Activated CD8-positive, alpha-beta T cell treated with anti-CD3 and anti-CD28 coated beads for 36 hours (primary cell): ENCODE measurements around the gene KCNJ4. TPM values are rescaled to one million over a fixed set of nuclear protein-coding genes. Genes with fewer than 3 reads are reported as not detected.
"Not testable (repeated sequence)": the region's sequence is repeated elsewhere in the genome, so short reads cannot be mapped to it uniquely, and the experiment has no call there.

Experiments
- ATAC-seq: fragments of 200-7000 bp; cut with Tn5 transposase; one replicate; pipeline ENCODE4 v1.10.0; 2021; ENCODE audit warnings: mild to moderate bottlenecking, moderate library complexity
- CTCF ChIA-PET: fragments of 350-600 bp; sonication (Branson Sonifier 250); formaldehyde crosslinking; loops from one replicate; lab custom pipeline; 2021; ENCODE audit warnings: antibody characterized with exemption; lab: Charles Lee
- POLR2A ChIA-PET: fragments of 350-600 bp; sonication (Branson Sonifier 250); formaldehyde crosslinking; loops from one replicate; lab custom pipeline; 2021; ENCODE audit warnings: antibody characterized with exemption; lab: Charles Lee
- DNase-seq: peaks from one replicate; pipeline ENCODE4 v3.0.0-alpha.2; 2020
- H3K27ac Mint-ChIP-seq: one replicate; pipeline ENCODE4 v1.8.0; 2021; ENCODE audit warnings: mild to moderate bottlenecking, mixed read lengths
- H3K27me3 Mint-ChIP-seq: one replicate; pipeline ENCODE4 v1.8.0; 2021; ENCODE audit warnings: mixed read lengths
- H3K36me3 Mint-ChIP-seq: one replicate; pipeline ENCODE4 v1.8.0; 2021; ENCODE audit warnings: low read depth, mixed read lengths
- H3K4me1 Mint-ChIP-seq: one replicate; pipeline ENCODE4 v1.8.0; 2021; ENCODE audit warnings: low read depth, mixed read lengths
- H3K4me3 Mint-ChIP-seq: one replicate; pipeline ENCODE4 v1.8.0; 2021; ENCODE audit warnings: mild to moderate bottlenecking, moderate library complexity, mixed read lengths
- H3K9me3 Mint-ChIP-seq: one replicate; pipeline ENCODE4 v1.8.0; 2021; ENCODE audit warnings: mixed read lengths
- CTCF ChIP-seq: fragments of 200-600 bp; IDR thresholded peaks from one replicate; pipeline ENCODE4 v1.8.0; 2022; ENCODE audit warnings: antibody characterized with exemption, mild to moderate bottlenecking
- intact Hi-C: fragments of 100-400 bp; cut with micrococcal nuclease; formaldehyde crosslinking; loops from one replicate; pipeline ENCODE4 v1.10.0; 2022
- total RNA-seq, 2 experiments: library from RNA; stranded (reverse); gene quantifications; one replicate each; pipeline ENCODE4 v1.2.3, GENCODE V29; 2021

The KCNJ4 gene
- total RNA-seq, 2 experiments from 2014 or later: not detected

GRCh38 chr22:38413085-38414008 is 41.7 kb downstream of the KCNJ4 start:
- DNase-seq: no peak
- intact Hi-C loops: no loop called here
- ChIA-PET CTCF (interaction anchor here (0.6 to 3.0 kb wide), 10 partner anchors 8 to 361 kb away, joined by 3 to 18 read pairs (median 4); no protein-coding TSS in a partner anchor), POLR2A (no interaction called here)
- Mint-ChIP-seq H3K27ac (no peak overlapping the region), H3K4me1 (peaks cover 4% of the 10 kb centered on the region), H3K4me3 (no peak overlapping the region), H3K27me3 (peaks cover 3% of the 10 kb centered on the region), H3K36me3 (no peaks in the 10 kb centered on the region), H3K9me3 (no peaks in the 10 kb centered on the region)
- TF ChIP-seq CTCF: no peak
- no peak for ATAC-seq

DNA sequence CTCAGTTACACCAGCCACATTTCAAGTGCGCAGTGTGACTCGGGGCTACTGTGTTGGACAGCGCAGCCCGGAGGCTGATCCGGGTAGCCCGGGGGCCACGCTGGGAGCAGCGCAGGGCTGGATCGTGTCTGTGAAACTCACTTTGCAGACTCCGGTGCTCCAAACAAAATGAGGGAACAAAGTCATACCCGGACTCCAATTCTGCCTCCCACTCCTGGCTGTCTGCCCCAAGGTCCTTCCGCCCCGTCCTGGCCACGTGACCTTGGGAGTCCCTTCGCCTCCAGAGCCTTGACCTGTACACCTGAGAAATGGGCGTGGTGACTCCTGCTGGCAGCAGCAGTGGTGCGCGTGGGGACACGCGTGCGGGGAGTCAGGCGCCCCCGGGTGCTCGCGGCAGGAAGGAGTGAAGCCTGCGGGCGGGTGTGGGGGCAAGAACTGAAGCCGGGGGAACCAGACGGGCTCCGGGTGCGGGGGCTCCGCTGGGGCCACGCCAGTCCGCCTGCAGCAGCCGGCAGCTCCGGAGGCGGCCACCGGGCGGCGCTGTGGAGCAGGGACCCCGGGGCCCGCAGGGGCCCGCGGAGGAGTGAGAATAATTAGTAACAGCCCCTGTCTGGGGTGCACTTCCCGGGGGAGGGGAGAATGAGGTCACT is 42.4 kb downstream of the KCNJ4 start:
- ATAC-seq: peak; percentile 96
- Mint-ChIP-seq H3K4me1 (peaks cover 4% of the 10 kb centered on the region), H3K9me3 (no peaks in the 10 kb centered on the region), H3K27ac (no peak overlapping the region), H3K4me3 (no peak overlapping the region), H3K27me3 (peaks cover 3% of the 10 kb centered on the region), H3K36me3 (no peaks in the 10 kb centered on the region)
- peak; percentile 62 for DNase-seq
- ChIA-PET POLR2A (no interaction called here), CTCF (interaction anchor here (0.6 to 3.0 kb wide), 8 partner anchors 9 to 360 kb away, joined by 3 to 18 read pairs (median 4); no protein-coding TSS in a partner anchor)
- intact Hi-C loops: no loop called here
- TF ChIP-seq CTCF: peak; percentile 94

GRCh38 chr22:38411016-38411415 is 44.0 kb downstream of the KCNJ4 start:
- no peak for TF ChIP-seq CTCF
- ATAC-seq: no peak
- Mint-ChIP-seq H3K4me3 (no peak overlapping the region), H3K27me3 (peaks cover 3% of the 10 kb centered on the region), H3K27ac (no peak overlapping the region), H3K9me3 (no peaks in the 10 kb centered on the region), H3K4me1 (peaks cover 4% of the 10 kb centered on the region), H3K36me3 (no peaks in the 10 kb centered on the region)
- ChIA-PET POLR2A (no interaction called here), CTCF (interaction anchor here (0.9 to 1.2 kb wide), 2 partner anchors 9 to 160 kb away, joined by 3 to 5 read pairs; no protein-coding TSS in a partner anchor)
- intact Hi-C loops: no loop called here
- no peak for DNase-seq

DNA sequence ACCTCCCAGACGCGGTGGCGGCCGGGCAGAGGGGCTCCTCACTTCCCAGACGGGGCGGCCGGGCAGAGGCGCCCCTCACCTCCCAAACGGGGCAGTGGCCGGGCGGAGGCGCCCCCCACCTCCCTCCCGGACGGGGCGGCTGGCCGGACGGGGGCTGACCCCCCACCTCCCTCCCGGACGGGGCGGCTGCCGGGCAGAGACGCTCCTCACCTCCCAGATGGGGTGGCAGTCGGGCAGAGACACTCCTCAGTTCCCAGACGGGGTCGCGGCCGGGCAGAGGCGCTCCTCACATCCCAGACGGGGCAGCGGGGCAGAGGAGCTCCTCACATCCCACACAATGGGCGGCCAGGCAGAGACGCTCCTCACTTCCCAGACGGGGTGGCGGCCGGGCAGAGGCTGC is 45.1 kb downstream of the KCNJ4 start:
- H3K27ac Mint-ChIP-seq, H3K27me3 Mint-ChIP-seq, ATAC-seq, H3K36me3 Mint-ChIP-seq, DNase-seq, intact Hi-C loops, POLR2A ChIA-PET, CTCF ChIA-PET, H3K4me1 Mint-ChIP-seq, H3K9me3 Mint-ChIP-seq, H3K4me3 Mint-ChIP-seq: not testable (repeated sequence)

DNA sequence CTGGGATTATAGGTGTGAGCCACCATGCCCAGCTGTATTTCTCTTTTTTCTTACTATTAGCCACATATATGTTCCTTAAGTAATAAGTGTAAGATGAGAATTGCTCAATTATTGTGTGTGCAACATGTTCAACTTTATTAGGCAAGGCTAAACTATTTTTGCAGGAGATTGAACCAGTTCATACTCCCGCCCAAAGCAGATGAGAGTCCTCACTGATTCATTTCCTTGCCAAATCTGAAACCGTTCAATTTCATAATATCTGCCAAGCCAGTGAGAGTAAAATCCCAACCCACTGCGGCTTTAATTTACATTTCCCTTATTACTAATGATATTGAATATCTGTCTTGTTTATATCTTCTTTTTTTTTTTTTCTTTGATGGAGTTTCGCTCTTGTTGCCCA is 48.4 kb downstream of the KCNJ4 start:
- Mint-ChIP-seq H3K4me1 (no peaks in the 10 kb centered on the region), H3K27me3 (peaks cover under 1% of the 10 kb centered on the region), H3K27ac (no peak overlapping the region), H3K9me3 (no peaks in the 10 kb centered on the region), H3K36me3 (no peaks in the 10 kb centered on the region), H3K4me3 (no peak overlapping the region)
- TF ChIP-seq CTCF: no peak
- POLR2A ChIA-PET: no interaction called here
- intact Hi-C loops: no loop called here
- CTCF ChIA-PET: no interaction called here
- DNase-seq (no peak), ATAC-seq (no peak)
